ENCODE results near the gene PAFAH2. TPM values are rescaled to one million over a fixed set of nuclear protein-coding genes. Genes with fewer than 3 reads are reported as not detected.

PAFAH2 gene
- total RNA-seq, 1 experiment from 2014 or later, result 6.7 TPM

DNA sequence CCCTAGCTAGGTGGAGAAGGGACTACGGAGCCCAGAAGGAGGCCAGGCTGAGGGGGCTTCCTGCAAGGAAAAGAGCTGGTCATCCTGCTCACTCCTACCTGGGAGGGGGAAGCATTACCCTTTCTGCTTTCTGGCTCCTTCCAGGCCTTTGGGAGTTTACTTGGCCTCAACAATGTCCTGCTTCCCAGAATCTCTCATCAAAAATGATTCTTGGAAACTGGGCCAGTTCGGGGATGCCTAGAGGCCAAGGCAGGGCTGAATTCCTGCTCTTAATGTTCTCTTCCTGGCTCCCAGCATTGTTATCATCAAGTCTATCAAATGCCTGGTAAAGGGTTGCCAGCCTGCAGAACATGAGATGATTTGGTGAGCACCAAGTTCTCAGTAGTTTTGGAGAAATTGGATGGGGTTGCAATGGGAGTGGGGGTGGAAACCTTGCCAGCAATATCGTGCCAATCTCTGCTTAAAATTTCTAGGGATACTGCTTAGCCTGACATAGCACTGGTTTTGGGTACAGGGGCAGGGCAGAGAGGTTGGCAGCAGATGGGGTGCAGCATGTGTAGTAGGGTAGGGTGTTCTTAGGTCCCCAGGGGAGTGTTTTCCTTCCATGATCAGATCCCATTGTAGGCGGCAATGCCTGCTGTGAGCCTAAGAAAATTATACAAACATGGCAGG lies 7.7 kb upstream of the PAFAH2 start:
- Histone ChIP-seq H3K27ac (ENCODE audit: low read depth, low read length, poor library complexity, severe bottlenecking) (no peak overlapping the region), H3K36me3 (ENCODE audit: insufficient read depth, low read length, poor library complexity, severe bottlenecking) (no peaks in the 10 kb centered on the region), H3K4me1 (ENCODE audit: insufficient read depth, low read length, poor library complexity, severe bottlenecking) (no peaks in the 10 kb centered on the region), H3K27me3 (replicated peaks; ENCODE audit: insufficient read depth, low read depth, low read length, poor library complexity) (no peaks in the 10 kb centered on the region), H3K4me3 (ENCODE audit: low read depth, low read length, poor library complexity, severe bottlenecking) (no peak overlapping the region), H3K9me3 (ENCODE audit: low read depth, low read length, poor library complexity, severe bottlenecking) (no peaks in the 10 kb centered on the region)
- CTCF ChIA-PET, result no interaction called here
- no TSS peak for BruUV-seq (replicated peaks)
- TF ChIP-seq CTCF (conservative IDR thresholded peaks at IDR 0.05; ENCODE audit: low read depth, low read length), result no peak
- no peak for TF ChIP-seq EZH2 (IDR thresholded peaks at IDR 0.05; ENCODE audit: borderline replicate concordance, low read depth, low read length, poor library complexity, severe bottlenecking)
- POLR2A ChIA-PET (ENCODE audit: low non-redundant PET), result no interaction called here
- intact Hi-C loops (cut with micrococcal nuclease; ENCODE audit: unreplicated experiment), result no loop called here
- DNase-seq (ENCODE audit: low spot score), result no peak

DNA sequence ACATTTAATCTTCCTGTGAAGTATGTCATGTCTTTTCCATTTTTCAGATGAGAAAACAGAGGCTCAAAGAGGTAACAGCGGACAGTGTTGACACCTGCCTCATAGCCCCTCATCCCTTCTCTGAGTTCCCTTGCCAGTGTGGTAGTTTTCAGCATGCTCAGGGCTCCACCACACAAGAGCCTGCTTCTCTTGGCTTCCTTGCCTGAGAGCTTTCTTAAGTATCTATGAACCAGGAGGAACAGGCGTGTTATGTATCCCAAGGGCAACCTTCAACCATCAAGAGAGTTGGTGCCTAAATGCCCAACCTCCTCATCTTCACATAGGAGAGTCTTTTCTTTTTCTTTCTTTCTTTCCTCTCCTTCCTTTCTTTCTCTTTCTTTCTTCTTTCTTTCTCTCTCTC lies 5.9 kb upstream of the PAFAH2 start:
- H3K4me1 ChIP-seq (ENCODE audit: insufficient read depth, low read length, poor library complexity, severe bottlenecking), result peaks cover 1% of the 10 kb centered on the region
- no TSS peak for BruUV-seq (replicated peaks)
- no peak for DNase-seq (ENCODE audit: low spot score)
- no peaks in the 10 kb centered on the region for H3K27me3 ChIP-seq (replicated peaks; ENCODE audit: insufficient read depth, low read depth, low read length, poor library complexity)
- intact Hi-C loops (cut with micrococcal nuclease; ENCODE audit: unreplicated experiment), result no loop called here
- H3K27ac ChIP-seq (ENCODE audit: low read depth, low read length, poor library complexity, severe bottlenecking), result no peak overlapping the region
- H3K36me3 ChIP-seq (ENCODE audit: insufficient read depth, low read length, poor library complexity, severe bottlenecking), result no peaks in the 10 kb centered on the region
- no peaks in the 10 kb centered on the region for H3K9me3 ChIP-seq (ENCODE audit: low read depth, low read length, poor library complexity, severe bottlenecking)
- TF ChIP-seq CTCF (conservative IDR thresholded peaks at IDR 0.05; ENCODE audit: low read depth, low read length), result no peak
- no peak for TF ChIP-seq EZH2 (IDR thresholded peaks at IDR 0.05; ENCODE audit: borderline replicate concordance, low read depth, low read length, poor library complexity, severe bottlenecking)
- H3K4me3 ChIP-seq (ENCODE audit: low read depth, low read length, poor library complexity, severe bottlenecking), result no peak overlapping the region
- POLR2A ChIA-PET (ENCODE audit: low non-redundant PET), result no interaction called here
- CTCF ChIA-PET, result no interaction called here

DNA sequence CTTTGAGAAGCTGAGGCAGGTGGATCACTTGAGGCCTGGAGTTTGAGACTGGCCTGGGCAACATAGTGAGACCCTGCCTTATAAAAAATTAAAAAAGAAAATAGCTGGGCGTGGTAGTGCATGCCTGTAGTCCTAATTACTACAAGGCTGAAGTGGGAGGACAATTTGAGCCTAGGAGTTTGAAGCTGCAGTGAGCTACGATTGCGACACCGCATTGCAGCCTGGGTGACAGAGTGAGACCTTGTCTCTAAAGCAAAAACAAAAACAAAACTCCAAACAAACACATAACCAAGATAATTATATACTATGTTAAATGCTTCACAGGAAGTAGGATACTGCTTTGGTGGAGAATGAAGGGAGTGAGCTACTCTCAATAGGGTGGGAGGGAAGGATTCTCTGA lies 5.4 kb upstream of the PAFAH2 start:
- no peak for DNase-seq (ENCODE audit: low spot score)
- ChIA-PET POLR2A (ENCODE audit: low non-redundant PET) (no interaction called here), CTCF (no interaction called here)
- Histone ChIP-seq H3K4me3 (ENCODE audit: low read depth, low read length, poor library complexity, severe bottlenecking) (no peak overlapping the region), H3K27ac (ENCODE audit: low read depth, low read length, poor library complexity, severe bottlenecking) (no peak overlapping the region), H3K27me3 (replicated peaks; ENCODE audit: insufficient read depth, low read depth, low read length, poor library complexity) (no peaks in the 10 kb centered on the region), H3K36me3 (ENCODE audit: insufficient read depth, low read length, poor library complexity, severe bottlenecking) (no peaks in the 10 kb centered on the region), H3K4me1 (ENCODE audit: insufficient read depth, low read length, poor library complexity, severe bottlenecking) (peaks cover 6% of the 10 kb centered on the region), H3K9me3 (ENCODE audit: low read depth, low read length, poor library complexity, severe bottlenecking) (no peaks in the 10 kb centered on the region)
- TF ChIP-seq EZH2 (IDR thresholded peaks at IDR 0.05; ENCODE audit: borderline replicate concordance, low read depth, low read length, poor library complexity, severe bottlenecking) (no peak), CTCF (conservative IDR thresholded peaks at IDR 0.05; ENCODE audit: low read depth, low read length) (no peak)
- no TSS peak for BruUV-seq (replicated peaks)
- intact Hi-C loops (cut with micrococcal nuclease; ENCODE audit: unreplicated experiment), result no loop called here

All from A673 (cell line).